ENCODE data around the gene APOL4. TPM values are rescaled to one million over a fixed set of nuclear protein-coding genes. Genes with fewer than 3 reads are reported as not detected.

Gene APOL4
- total and polyA plus RNA-seq, 2 of the 4 experiments (the other 2 are of a cell fraction), result 0.07 TPM; not detected in 1

DNA sequence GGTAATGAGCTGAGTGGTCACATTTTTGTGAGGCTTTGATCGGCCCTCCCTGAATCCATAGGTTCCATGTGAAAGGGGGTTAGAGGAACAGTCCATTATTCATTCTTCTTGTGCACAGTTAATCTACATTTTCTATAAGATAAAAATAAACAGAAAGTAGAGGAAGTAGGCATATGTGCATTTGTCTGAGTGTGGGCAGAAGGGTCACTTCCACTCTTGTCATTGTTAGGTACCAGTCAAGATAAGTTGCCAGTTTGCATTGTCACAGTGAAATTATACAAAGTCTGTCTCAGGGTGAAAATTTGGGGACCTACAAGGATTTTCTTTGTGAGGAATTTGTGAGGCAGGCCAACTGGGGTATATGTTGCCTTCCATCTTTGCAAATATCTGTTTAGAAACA, 4.6 kb upstream of the APOL4 start:
- CTCF ChIA-PET, result no interaction called here
- POLR2A ChIA-PET (ENCODE audit: unreplicated experiment), result no interaction called here
- in situ Hi-C loops (cut with MboI; ENCODE audit: low sequenced_read_pairs), result no loop called here

More for the DNA sequence above, 4.6 kb upstream of the APOL4 start:
- Histone ChIP-seq H2BK15ac (ENCODE audit: low read depth, low read length) (no peak overlapping the region), H3K23ac (ENCODE audit: low read depth, low read length) (no peak overlapping the region), H3K56ac (ENCODE audit: extremely low read depth, insufficient read depth, low read length) (no peak overlapping the region), H2AFZ (replicated peaks; ENCODE audit: low read length, poor library complexity) (no peak overlapping the region), H3K27me3 (ENCODE audit: control insufficient read depth, insufficient read depth, low read length) (peaks cover 5% of the 10 kb centered on the region), H3K14ac (replicated peaks; ENCODE audit: low read depth, low read length) (no peak overlapping the region), H2BK120ac (ENCODE audit: low read depth, low read length) (no peak overlapping the region), H2AK9ac (replicated peaks; ENCODE audit: low read depth, low read length, poor library complexity) (no peak overlapping the region), H3K79me1 (ENCODE audit: low read depth in 1 of 2, low read length in 2 of 2) (no peaks in the 10 kb centered on the region), H3K9ac (ENCODE audit: low read depth, low read length) (no peak overlapping the region), H3K9me3 (ENCODE audit: control insufficient read depth, insufficient read depth, low read length) (0 out of 2 replicates have a peak, but pooled peaks cover 2% of the 10 kb centered on the region), H3K4me3 (ENCODE audit: insufficient read depth, low read depth, low read length) (no peak overlapping the region), H3K18ac (ENCODE audit: low read depth, low read length) (no peak overlapping the region), H4K5ac (ENCODE audit: low read depth, low read length) (no peak overlapping the region), H4K20me1 (ENCODE audit: insufficient read depth, low read length) (no peaks in the 10 kb centered on the region), H2BK5ac (ENCODE audit: low read depth, low read length, poor library complexity, severe bottlenecking) (no peak overlapping the region), H3K4me1 (ENCODE audit: control insufficient read depth, insufficient read depth, low read length) (no peaks in the 10 kb centered on the region; the same call in 1 of the 2 replicates), H3K9me1 (ENCODE audit: insufficient read depth, low read length) (no peaks in the 10 kb centered on the region; the same call in 1 of the 2 replicates), H4K91ac (ENCODE audit: insufficient read depth, low read depth, low read length) (no peak overlapping the region), H2BK20ac (ENCODE audit: low read depth, low read length) (no peak overlapping the region), H4K8ac (ENCODE audit: low read depth in 2 of 2, low read length in 2 of 2) (no peak overlapping the region), H2AK5ac (ENCODE audit: low read depth, low read length) (no peak overlapping the region), H3K4ac (ENCODE audit: low read depth, low read length) (no peak overlapping the region), H3K27ac (ENCODE audit: insufficient read depth, low read length) (no peak overlapping the region), H3K4me2 (ENCODE audit: low read depth, low read length) (no peak overlapping the region), H3K36me3 (ENCODE audit: control insufficient read depth, insufficient read depth, low read length) (no peaks in the 10 kb centered on the region)
- intact Hi-C loops (cut with micrococcal nuclease), result no loop called here
- DNase-seq, result no peak
- dilution Hi-C loops (cut with HindIII; ENCODE audit: low sequenced_read_pairs, unreplicated experiment), result no loop called here
- WGBS, 2 experiments (ENCODE audit: extremely low coverage in 2 of 2, insufficient read length in 1 of 2), result no CpG with 5 or more reads among the region's 1 CpG
- BruUV-seq (replicated peaks), result no TSS peak
- ATAC-seq (ENCODE audit: low read depth), result no peak
- TF ChIP-seq CEBPB (IDR thresholded peaks at IDR 0.05; ENCODE audit: low read depth, low read length) (no peak), CHD1 (IDR thresholded peaks at IDR 0.05; ENCODE audit: low read depth, low read length) (no peak), BHLHE40 (IDR thresholded peaks at IDR 0.05; ENCODE audit: low read depth, low read length) (no peak), POLR2A (IDR thresholded peaks at IDR 0.05; ENCODE audit: low read depth, low read length) (no peak), MXI1 (IDR thresholded peaks at IDR 0.05; ENCODE audit: borderline replicate concordance, low read depth, low read length) (no peak), RAD21 (IDR thresholded peaks at IDR 0.05; ENCODE audit: low read length) (no peak), SMC3 (IDR thresholded peaks at IDR 0.05; ENCODE audit: low read depth, low read length) (no peak), MAZ (IDR thresholded peaks at IDR 0.05; ENCODE audit: borderline replicate concordance, low read depth, low read length) (no peak), NFE2L2 (IDR thresholded peaks at IDR 0.05; ENCODE audit: low read depth, low read length) (no peak), RFX5 (IDR thresholded peaks at IDR 0.05; ENCODE audit: low read depth, low read length) (no peak), FOS (IDR thresholded peaks at IDR 0.05; ENCODE audit: low read depth, low read length) (no peak), MAFK (IDR thresholded peaks at IDR 0.05; ENCODE audit: low read depth, low read length) (no peak), RCOR1 (IDR thresholded peaks at IDR 0.05; ENCODE audit: insufficient replicate concordance, low read length) (no peak)
- TF ChIP-seq, protein P1, sequence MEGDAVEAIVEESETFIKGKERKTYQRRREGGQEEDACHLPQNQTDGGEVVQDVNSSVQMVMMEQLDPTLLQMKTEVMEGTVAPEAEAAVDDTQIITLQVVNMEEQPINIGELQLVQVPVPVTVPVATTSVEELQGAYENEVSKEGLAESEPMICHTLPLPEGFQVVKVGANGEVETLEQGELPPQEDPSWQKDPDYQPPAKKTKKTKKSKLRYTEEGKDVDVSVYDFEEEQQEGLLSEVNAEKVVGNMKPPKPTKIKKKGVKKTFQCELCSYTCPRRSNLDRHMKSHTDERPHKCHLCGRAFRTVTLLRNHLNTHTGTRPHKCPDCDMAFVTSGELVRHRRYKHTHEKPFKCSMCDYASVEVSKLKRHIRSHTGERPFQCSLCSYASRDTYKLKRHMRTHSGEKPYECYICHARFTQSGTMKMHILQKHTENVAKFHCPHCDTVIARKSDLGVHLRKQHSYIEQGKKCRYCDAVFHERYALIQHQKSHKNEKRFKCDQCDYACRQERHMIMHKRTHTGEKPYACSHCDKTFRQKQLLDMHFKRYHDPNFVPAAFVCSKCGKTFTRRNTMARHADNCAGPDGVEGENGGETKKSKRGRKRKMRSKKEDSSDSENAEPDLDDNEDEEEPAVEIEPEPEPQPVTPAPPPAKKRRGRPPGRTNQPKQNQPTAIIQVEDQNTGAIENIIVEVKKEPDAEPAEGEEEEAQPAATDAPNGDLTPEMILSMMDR (conservative IDR thresholded peaks at IDR 0.05; ENCODE audit: low read depth, low read length), result no peak
- TF ChIP-seq, protein P2, sequence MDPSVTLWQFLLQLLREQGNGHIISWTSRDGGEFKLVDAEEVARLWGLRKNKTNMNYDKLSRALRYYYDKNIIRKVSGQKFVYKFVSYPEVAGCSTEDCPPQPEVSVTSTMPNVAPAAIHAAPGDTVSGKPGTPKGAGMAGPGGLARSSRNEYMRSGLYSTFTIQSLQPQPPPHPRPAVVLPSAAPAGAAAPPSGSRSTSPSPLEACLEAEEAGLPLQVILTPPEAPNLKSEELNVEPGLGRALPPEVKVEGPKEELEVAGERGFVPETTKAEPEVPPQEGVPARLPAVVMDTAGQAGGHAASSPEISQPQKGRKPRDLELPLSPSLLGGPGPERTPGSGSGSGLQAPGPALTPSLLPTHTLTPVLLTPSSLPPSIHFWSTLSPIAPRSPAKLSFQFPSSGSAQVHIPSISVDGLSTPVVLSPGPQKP (IDR thresholded peaks at IDR 0.05; ENCODE audit: borderline replicate concordance, low read depth, low read length), result no peak
- TF ChIP-seq, protein P3, sequence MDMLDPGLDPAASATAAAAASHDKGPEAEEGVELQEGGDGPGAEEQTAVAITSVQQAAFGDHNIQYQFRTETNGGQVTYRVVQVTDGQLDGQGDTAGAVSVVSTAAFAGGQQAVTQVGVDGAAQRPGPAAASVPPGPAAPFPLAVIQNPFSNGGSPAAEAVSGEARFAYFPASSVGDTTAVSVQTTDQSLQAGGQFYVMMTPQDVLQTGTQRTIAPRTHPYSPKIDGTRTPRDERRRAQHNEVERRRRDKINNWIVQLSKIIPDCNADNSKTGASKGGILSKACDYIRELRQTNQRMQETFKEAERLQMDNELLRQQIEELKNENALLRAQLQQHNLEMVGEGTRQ (IDR thresholded peaks at IDR 0.05; ENCODE audit: low read depth, low read length), result no peak
